GM19035 (cell line): ENCODE results near the gene PSKH1.

Experiments
- ATAC-seq: cut with Tn5 transposase; IDR thresholded peaks from one replicate; pipeline ENCODE4 v1.9.1; 2021; ENCODE audit not compliant: unreplicated experiment

The PSKH1 gene

DNA sequence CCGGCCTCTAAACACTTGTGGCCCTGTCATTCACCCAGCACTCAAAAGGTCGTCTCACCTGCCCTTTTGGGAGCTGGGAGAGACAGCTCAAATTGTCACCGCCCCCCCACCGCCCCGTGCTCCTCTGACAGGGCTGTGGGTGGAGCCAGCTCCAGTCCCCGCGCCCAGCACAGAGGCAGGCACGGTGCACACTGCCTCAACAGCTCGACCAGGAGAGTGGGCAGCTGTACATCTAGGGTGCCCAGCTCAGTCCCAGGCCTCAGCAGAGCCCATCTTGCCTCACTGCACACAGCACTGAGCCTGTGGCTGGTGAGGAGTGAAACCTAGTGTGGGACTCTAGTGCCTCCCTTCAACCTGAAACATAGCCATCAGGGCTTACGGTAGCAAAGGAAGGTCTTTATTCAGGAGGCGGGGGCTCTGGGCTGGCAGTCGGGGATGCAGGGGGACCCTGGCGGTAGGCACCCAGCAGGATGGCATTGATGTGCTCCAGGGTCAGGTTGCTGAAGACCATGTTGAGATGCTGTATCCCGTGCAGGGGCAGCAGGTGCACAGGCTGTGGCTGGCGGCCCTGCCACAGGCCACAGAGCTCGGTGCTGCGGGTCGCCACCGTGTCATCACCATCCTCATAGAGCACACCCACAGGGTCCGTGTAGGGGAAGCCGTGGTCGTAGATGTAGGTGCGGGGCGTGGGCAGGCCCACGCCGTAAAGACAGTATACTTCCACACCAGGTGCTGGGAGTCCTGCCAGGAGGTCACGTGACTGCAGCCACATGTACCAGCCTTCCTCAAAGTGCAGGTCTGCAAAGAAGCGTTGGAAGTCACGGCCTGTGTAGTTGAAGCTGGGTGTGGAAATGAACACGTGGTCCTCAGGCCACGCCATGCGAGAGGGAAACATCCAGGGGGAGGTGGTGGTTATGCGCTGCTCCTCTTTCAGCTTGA lies 46.7 kb downstream of the PSKH1 start:
- ATAC-seq = no peak

DNA sequence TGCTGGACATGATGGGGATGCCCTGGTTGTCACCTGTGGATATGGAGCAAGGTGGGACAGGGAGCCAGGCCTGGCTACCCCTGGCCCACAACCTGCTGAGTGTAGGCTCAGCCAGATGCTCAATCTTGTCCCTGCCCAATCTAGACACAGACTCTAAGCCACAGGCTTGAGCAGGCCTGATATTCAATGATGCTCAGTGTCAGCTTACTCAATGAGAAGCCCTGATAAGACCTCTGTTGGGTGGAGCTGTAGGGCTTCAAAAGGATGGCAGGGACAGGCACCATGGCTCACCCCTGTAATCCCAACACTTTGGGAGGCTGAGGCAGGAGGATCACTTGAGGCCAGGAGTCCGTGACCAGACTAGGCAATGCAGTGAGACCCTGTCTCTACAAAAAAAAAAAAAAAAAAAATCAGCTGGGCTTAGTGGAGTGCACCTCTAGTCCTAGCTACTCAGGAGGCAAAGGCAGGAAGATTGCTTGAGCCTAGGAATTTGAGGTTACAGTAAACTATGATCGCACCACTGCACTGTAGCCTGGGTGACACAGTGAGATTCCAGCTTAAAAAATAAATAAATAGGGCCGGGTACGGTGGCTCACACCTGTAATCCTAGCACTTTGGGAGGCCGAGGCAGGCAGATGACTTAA lies 47.5 kb downstream of the PSKH1 start:
- ATAC-seq = no peak

- no peak for ATAC-seq
Observed at GRCh38 chr16:67941469-67942199, 48.6 kb downstream of the PSKH1 start.

DNA sequence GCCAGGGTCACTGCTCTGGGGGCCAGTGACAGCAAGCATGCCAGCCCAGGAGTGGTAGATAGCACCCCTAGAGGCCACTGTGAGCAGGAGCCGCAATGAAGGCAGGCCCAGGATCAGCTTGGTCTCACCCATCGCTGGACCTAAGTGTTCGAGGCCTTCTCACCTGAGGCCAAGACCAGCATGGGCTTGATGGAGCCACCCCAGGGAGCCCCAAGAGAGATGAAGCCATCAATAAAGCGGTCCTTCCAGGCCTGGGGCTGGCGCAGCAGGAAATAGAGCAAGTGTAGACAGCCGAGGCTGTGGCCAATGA lies 49.1 kb downstream of the PSKH1 start:
- ATAC-seq = no peak

- ATAC-seq = no peak
Observed at GRCh38 chr16:67942510-67943255, 49.6 kb downstream of the PSKH1 start.

- ATAC-seq = no peak
Observed at GRCh38 chr16:67943256-67943618, 50.2 kb downstream of the PSKH1 start.

DNA sequence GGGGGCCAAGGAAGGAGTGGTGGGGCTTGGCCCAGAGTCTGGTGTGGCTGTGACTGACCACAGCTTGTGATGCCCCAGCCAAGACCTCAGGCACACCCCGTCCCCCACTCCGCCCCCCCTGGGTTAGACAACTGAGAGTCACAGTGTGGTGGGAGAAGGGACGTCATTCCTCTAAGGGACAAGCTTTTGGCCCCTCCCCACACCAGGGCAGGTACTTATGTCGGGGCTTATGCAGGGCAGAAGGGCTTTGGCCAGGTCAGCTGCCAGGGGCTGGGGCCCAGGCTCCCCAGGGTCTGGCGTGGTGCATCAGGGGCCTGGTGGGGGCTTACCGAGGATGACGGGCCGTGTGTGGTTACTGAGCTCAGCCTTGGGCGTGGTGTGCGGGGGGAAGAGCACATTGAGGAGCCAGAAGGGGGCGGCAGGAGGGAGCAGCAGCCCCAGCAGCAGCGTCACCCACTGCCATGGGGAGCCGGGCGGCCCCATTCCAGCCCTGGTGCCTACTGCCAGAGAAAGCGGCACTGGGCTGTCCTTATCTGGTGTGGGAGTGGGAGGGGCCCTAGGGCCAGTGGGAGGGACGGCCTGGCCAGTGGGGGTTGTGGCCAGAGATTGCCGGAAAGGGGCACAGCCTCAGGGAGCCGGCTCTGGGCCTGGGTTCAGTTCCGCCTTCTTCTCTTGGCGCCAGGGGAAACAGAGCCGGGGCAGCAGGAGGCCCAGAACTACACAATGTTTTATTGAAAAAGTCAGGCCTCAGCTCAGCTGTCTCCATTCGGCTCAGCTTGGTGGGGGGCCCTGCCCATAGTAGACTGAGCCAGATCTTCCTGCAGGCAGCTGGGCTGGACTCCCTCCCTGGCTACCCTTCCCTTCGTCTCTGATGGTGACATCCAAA lies 50.8 kb downstream of the PSKH1 start, which contains the start of gene LCAT:
LCAT (minus strand) TSS at position 502 of the 886 bp plus-strand sequence; CDS start at position 483, 19 bp downstream.
- no peak for ATAC-seq

GRCh38 chr16:67944690-67945391 lies 51.8 kb downstream of the PSKH1 start:
- no peak for ATAC-seq

GRCh38 chr16:67945392-67945933 lies 52.4 kb downstream of the PSKH1 start:
- ATAC-seq = no peak

GRCh38 chr16:67946128-67946569 lies 53.1 kb downstream of the PSKH1 start:
- no peak for ATAC-seq

DNA sequence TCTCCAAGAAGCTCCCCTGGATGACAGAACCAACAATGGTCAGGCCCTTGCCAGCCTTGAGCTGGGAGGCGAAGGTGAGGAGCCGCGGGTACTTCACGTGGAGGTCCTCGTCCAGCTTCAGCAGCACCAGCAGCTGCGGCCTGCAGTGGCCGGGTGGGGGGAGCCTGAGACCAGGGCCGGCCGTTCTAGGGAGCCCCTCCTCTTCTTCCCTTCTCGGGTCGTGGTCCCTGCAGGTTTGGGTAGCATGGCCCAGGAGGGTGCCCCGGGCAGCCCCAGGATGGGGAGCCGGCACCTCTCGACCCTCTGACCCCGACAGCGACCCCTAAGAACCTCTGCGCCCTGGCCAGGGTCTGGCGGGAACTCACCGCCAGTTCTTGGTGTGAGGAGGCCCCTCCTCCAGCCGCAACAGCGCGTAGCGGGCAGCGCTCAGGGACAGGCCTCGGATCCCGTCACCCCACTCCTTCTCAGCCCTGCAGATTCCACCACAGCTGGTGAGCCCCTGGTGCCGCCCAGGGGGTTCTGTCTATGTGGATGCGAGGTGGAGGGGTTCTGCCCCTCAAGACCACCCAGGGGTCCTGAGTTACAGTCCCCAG lies 54.0 kb downstream of the PSKH1 start:
- ATAC-seq = no peak

- ATAC-seq = no peak
Observed at GRCh38 chr16:67948015-67948414, 55.0 kb downstream of the PSKH1 start.

DNA sequence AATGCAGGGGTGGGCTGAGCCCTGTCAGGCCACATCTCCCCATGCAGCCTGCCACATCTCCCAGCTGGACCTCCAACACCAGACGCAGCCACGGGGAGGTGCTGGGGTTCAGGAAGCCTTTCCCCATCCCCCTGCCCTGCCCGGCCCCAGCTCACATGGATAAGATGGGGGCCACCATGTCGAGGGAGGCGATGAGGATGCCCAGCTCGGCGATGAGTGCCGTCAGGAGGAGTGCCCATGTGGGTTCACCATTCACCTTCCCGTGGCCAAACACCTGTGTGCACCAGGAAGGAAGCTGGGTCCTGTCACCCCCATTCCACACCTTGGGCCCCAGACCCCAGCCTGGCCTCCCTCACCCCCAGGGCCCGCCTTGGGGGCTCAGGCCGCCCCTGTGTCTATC lies 56.6 kb downstream of the PSKH1 start:
- ATAC-seq = no peak

DNA sequence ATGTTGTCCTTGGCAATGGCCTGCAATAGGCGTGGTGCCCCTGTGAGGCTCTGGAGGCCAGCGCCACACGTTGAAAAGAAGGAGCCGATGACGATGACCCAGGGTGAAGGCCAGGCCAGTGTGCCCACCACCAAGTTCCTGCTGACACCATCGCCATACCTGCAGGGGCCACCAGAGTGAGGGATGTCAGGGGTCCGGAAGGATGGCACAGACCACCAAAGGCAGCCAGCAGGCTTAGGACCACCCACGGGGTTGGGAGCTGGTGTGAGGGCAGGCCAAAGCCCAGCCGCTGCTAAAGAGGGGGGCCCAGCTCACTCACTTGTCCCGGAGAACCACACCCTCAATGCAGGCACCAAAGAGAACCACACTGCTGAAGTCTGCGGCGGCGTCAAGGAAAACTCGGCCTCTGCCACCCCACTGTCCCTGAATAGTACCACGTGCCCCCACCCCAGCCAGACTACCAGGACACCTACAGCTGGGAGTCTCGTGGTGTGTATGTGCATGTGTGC lies 57.3 kb downstream of the PSKH1 start:
- ATAC-seq = no peak

GRCh38 chr16:67951485-67951884 lies 58.4 kb downstream of the PSKH1 start:
- no peak for ATAC-seq

DNA sequence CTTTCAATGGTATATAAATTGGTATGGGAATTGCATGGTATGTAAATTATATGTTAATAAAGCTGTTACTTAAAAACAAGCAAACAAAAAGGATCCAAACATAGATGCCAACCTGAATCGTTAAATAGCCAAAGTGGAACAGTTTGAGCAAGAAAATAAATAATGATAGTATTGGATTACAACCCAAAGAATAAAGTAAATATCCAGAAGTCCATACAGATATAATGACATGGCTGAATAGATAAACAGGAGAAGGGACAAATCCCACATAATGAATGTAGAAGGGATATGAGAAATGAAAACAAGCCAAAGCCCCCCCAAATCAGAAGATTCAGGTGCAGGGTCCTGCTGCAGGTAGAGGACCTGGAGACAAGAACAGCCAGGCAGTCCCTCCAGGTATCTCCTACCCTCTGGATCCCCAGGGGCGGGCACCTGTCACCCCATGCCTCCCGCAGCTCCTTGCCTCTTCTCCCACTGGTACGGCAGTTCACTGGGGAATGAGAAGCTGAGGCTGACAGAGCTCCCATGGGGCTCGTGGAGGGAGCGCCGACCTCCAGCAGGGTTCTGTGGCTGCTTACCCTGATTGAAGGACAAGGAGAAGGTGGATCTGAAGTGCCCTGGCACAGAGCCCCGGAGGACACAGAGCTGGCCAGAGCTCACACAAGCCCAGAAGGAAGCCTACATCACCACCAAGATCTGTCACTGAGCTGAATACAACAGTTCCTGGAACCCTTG lies 60.8 kb downstream of the PSKH1 start:
- no peak for ATAC-seq

- no peak for ATAC-seq
Observed at GRCh38 chr16:67954421-67955196, 61.6 kb downstream of the PSKH1 start.
